Ishikawa (cell line): ENCODE data around the gene NAGK.

Source experiments
- CEBPB ChIP-seq: IDR thresholded peaks from 2 replicates; pipeline ENCODE4 v1.6.1; 2012
- CREB1 ChIP-seq: IDR thresholded peaks from 2 replicates; pipeline ENCODE4 v1.6.1; 2012; ENCODE audit warnings: low read depth
- EGR1 ChIP-seq: IDR thresholded peaks from 2 replicates; pipeline ENCODE4 v1.6.1; 2012
- EP300 ChIP-seq: IDR thresholded peaks from 2 replicates; pipeline ENCODE4 v1.6.1; 2012; ENCODE audit warnings: borderline replicate concordance
- FOXM1 ChIP-seq: IDR thresholded peaks from 2 replicates; pipeline ENCODE4 v1.6.1; 2012; ENCODE audit warnings: low read depth, borderline replicate concordance
- NFIC ChIP-seq: IDR thresholded peaks from 2 replicates; pipeline ENCODE4 v1.6.1; 2012
- RAD21 ChIP-seq: IDR thresholded peaks from 2 replicates; pipeline ENCODE4 v1.6.1; 2012; ENCODE audit warnings: low read depth
- TAF1 ChIP-seq: IDR thresholded peaks from 2 replicates; pipeline ENCODE4 v1.6.1; 2012; ENCODE audit warnings: low read depth, mild to moderate bottlenecking
- TCF12 ChIP-seq: IDR thresholded peaks from 2 replicates; pipeline ENCODE4 v1.6.1; 2012; ENCODE audit warnings: low read depth
- TEAD4 ChIP-seq: IDR thresholded peaks from 2 replicates; pipeline ENCODE4 v1.6.1; 2012
- YY1 ChIP-seq: IDR thresholded peaks from 2 replicates; pipeline ENCODE4 v1.6.1; 2012; ENCODE audit warnings: low read depth
- ZBTB7A ChIP-seq: IDR thresholded peaks from 2 replicates; pipeline ENCODE4 v1.6.1; 2012; ENCODE audit warnings: low read depth
- TF ChIP-seq, protein P1 (sequence below): IDR thresholded peaks from 2 replicates; pipeline ENCODE4 v1.6.1; 2012
- TF ChIP-seq, protein P2 (sequence below): IDR thresholded peaks from 2 replicates; pipeline ENCODE4 v1.6.1; 2012
- TF ChIP-seq, protein P3 (sequence below): IDR thresholded peaks from 2 replicates; pipeline ENCODE4 v1.6.1; 2012; ENCODE audit warnings: low read depth, mild to moderate bottlenecking

The NAGK gene

DNA sequence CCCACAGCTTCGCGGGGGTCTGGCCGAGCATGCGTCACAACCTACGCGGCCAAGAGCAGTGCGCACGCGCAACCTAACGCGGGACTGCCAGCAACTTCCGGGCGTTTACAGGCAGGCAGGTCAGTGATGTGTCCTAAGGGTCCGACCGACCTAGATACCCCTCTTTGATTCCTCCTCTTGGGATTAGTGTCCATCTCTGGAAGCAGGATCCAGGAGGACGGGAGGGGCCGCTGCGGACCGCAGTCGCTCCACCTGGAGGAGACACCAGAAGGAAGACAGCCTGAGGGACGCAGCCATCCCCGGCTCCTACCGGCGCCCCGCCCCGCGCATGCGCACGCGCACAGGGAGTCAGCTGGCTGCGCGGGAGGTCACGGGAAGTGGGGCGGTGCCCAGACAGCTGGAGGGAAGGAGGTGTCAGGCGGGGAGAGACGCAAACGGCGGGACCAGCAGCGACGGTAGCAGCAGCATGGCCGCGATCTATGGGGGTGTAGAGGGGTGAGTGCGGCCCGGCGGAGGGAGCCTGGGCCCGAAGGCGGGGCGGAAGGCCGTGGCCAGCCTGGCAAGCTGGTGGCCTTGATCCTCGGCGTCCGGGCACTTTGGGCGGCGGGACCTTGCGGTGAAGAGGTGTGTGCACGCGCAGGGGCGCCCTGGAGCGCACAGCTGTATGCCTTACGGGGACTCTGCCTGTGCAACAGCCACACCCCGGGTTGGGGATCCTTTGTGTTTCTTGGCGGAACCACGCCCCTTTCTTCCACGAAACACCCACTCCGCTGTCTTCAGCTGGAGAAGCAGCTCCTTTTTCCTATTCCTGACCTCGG is at the start of gene NAGK:
Gene NAGK (plus strand): TSS at position 431 of the 818 bp plus-strand sequence. CDS start 36 bp downstream, at position 467.
- no peak for TF ChIP-seq CEBPB
- TF ChIP-seq, protein P1, sequence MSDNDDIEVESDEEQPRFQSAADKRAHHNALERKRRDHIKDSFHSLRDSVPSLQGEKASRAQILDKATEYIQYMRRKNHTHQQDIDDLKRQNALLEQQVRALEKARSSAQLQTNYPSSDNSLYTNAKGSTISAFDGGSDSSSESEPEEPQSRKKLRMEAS = peak; percentile 93
- TF ChIP-seq ZBTB7A = peak; percentile 30; the same call in 1 of the 2 replicates
- TF ChIP-seq YY1 = peak; percentile 88
- TF ChIP-seq EP300 = peak; percentile 7; the same call in 1 of the 2 replicates
- peak; percentile 77 for TF ChIP-seq CREB1
- TF ChIP-seq TAF1 = peak; percentile 91
- TF ChIP-seq, protein P2, sequence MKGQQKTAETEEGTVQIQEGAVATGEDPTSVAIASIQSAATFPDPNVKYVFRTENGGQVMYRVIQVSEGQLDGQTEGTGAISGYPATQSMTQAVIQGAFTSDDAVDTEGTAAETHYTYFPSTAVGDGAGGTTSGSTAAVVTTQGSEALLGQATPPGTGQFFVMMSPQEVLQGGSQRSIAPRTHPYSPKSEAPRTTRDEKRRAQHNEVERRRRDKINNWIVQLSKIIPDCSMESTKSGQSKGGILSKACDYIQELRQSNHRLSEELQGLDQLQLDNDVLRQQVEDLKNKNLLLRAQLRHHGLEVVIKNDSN = peak; percentile 92
- TF ChIP-seq TCF12 = peak; percentile 71
- TF ChIP-seq EGR1 = no peak
- no peak for TF ChIP-seq RAD21
- TF ChIP-seq, protein P3, sequence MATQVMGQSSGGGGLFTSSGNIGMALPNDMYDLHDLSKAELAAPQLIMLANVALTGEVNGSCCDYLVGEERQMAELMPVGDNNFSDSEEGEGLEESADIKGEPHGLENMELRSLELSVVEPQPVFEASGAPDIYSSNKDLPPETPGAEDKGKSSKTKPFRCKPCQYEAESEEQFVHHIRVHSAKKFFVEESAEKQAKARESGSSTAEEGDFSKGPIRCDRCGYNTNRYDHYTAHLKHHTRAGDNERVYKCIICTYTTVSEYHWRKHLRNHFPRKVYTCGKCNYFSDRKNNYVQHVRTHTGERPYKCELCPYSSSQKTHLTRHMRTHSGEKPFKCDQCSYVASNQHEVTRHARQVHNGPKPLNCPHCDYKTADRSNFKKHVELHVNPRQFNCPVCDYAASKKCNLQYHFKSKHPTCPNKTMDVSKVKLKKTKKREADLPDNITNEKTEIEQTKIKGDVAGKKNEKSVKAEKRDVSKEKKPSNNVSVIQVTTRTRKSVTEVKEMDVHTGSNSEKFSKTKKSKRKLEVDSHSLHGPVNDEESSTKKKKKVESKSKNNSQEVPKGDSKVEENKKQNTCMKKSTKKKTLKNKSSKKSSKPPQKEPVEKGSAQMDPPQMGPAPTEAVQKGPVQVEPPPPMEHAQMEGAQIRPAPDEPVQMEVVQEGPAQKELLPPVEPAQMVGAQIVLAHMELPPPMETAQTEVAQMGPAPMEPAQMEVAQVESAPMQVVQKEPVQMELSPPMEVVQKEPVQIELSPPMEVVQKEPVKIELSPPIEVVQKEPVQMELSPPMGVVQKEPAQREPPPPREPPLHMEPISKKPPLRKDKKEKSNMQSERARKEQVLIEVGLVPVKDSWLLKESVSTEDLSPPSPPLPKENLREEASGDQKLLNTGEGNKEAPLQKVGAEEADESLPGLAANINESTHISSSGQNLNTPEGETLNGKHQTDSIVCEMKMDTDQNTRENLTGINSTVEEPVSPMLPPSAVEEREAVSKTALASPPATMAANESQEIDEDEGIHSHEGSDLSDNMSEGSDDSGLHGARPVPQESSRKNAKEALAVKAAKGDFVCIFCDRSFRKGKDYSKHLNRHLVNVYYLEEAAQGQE = no peak
- TF ChIP-seq FOXM1 = no peak
- TF ChIP-seq NFIC = 0 out of 2 replicates have a peak, but pooled peaks have one; percentile 6
- TF ChIP-seq TEAD4 = 0 out of 2 replicates have a peak, but pooled peaks have one; percentile 23

DNA sequence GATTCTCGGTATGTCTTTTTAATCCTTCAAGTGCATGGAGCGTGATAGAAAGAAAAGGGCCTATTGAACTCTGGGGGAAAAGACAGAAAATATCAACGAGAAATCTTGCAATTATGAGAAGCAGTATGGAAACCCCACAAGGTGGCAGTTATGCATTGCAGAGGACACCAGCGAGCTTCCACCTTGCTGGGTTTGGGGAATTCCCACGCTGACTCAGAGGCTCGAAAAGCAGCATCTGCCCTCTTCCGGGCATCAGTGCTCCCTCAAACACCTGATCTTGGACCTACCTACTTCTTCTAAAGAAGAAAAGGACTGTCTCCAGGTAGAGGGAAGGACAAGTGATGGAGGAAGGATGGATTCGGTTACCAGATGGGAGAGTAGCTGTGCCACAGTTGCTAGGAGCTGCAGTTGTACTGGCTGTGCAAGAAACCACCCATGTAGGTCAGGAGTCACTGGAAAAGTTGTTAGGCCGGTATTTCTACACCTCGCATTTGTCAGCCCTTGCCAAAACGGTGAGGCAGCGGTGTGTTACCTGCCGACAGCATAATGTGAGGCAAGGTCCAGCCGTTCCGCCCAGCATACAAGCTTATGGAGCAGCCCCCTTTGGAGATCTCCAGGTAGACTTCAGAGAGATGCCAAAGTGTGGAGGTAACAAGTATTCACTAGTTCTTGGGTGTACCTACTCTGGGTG is 44.8 kb upstream of the NAGK start:
- TF ChIP-seq NFIC (peak; percentile 48; the same call in 1 of the 2 replicates), RAD21 (peak; percentile 35; the same call in 1 of the 2 replicates)

DNA sequence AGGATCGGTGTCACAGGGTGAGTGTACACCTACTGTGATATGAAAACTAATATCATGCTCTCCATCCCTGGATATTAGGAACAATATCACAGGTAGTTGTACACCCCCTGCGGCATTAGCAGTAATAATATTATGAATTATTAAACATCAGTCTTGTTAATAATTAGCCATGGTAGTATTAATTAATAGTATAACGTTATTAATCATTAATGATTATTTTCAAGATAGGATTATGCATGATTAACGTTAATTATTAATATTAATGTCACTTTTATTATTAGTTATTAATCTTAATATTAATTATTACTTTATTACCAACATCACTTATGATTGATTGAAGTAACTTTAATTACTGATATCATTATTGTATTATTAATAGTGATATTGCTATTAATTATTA is 26.2 kb upstream of the NAGK start:
- TF ChIP-seq TCF12 (no peak), CEBPB (no peak), ZBTB7A (no peak), TEAD4 (no peak), NFIC (no peak), YY1 (no peak)
- TF ChIP-seq, protein P3 = no peak
- TF ChIP-seq, protein P1 = no peak
- TF ChIP-seq, protein P2 = no peak

DNA sequence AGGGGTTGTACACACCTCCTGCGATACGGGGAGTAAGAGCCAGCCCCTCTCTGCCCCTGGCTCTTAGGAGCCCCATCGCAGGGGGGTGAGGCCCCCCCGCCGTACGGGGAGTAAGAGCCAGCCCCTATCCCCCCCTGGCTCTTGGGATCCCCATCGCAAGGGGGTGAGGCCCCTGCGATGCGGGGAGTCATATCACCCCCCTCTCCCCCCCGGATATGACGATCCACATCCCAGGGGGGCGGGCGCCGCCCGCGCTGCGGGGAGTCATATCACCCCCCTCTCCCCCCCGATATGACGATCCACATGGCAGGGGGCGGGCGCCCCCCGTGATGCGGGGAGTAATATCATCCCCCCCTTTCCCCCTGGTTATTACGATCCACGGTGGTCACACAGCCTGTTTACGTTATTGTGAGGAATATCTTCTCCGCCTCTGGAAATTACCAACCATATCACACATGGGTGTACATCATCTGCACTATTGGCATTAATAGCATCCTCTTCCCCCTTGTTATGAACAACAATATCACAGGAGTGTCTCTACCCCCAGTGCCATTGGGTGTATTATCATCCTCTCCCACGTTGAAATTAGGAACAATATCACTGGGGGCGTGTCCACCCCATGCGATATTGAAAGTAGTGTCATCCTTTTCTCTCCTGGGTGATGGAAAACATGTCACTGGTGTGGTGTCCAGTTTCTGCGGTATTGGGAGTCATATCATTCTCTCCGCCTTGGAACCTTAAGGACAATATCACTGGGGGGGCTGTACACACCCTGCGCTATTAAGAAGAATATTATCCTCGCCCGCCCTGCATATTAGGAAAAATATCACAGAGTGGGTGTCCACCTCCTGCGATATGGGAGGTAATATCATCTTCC is 24.7 kb upstream of the NAGK start:
- TF ChIP-seq ZBTB7A (no peak), CEBPB (no peak), TAF1 (no peak), RAD21 (no peak), FOXM1 (no peak), EGR1 (no peak), EP300 (no peak), CREB1 (no peak), TCF12 (no peak), TEAD4 (no peak), YY1 (no peak), NFIC (no peak)
- TF ChIP-seq, protein P2 = no peak
- TF ChIP-seq, protein P3 = no peak
- TF ChIP-seq, protein P1 = no peak
